GM12801 (cell line): ENCODE results near the gene PIP5K1B.

Source experiments
- CTCF ChIP-seq: IDR thresholded peaks from one replicate; pipeline ENCODE4 v1.5.1; 2011; ENCODE audit warnings: control low read depth; ENCODE audit not compliant: insufficient read length; ENCODE audit errors: extremely low read depth

The PIP5K1B gene

GRCh38 chr9:68949271-68950000 is 244.4 kb downstream of the PIP5K1B start:
- TF ChIP-seq CTCF, result no peak

GRCh38 chr9:68950188-68950587 is 245.1 kb downstream of the PIP5K1B start:
- no peak for TF ChIP-seq CTCF

- no peak for TF ChIP-seq CTCF
Measured at GRCh38 chr9:68950689-68951088, 245.6 kb downstream of the PIP5K1B start.

GRCh38 chr9:68951879-68952659 is 247.0 kb downstream of the PIP5K1B start:
- TF ChIP-seq CTCF, result no peak

GRCh38 chr9:68953771-68954170 is 248.7 kb downstream of the PIP5K1B start:
- no peak for TF ChIP-seq CTCF

GRCh38 chr9:68955330-68955729 is 250.3 kb downstream of the PIP5K1B start:
- TF ChIP-seq CTCF, result no peak

GRCh38 chr9:68957479-68957878 is 252.4 kb downstream of the PIP5K1B start:
- no peak for TF ChIP-seq CTCF
